LHCN-M2 (cell line): Measurements from ENCODE around the gene NLRP10. TPM values are rescaled to one million over a fixed set of nuclear protein-coding genes. Genes with fewer than 3 reads are reported as not detected.
"Not testable (repeated sequence)": the region's sequence is repeated elsewhere in the genome, so short reads cannot be mapped to it uniquely, and the experiment has no call there.

Experiments used
- DNase-seq: peaks from one replicate; pipeline ENCODE4 v3.0.0-alpha.2; 2012; ENCODE audit warnings: low read depth
- polyA plus RNA-seq: library from polyadenylated mRNA; unstranded; fragments of >200 nt; gene quantifications from one replicate; pipeline ENCODE4 v1.2.1, GENCODE V29; 2012; ENCODE audit warnings: missing spikeins
- total RNA-seq: library from RNA; depleted of rRNA; stranded (reverse); fragments of >200 nt; gene quantifications from 2 replicates; pipeline ENCODE4 v1.2.3, GENCODE V29; 2014; rRNA removed

The NLRP10 gene, protein sequence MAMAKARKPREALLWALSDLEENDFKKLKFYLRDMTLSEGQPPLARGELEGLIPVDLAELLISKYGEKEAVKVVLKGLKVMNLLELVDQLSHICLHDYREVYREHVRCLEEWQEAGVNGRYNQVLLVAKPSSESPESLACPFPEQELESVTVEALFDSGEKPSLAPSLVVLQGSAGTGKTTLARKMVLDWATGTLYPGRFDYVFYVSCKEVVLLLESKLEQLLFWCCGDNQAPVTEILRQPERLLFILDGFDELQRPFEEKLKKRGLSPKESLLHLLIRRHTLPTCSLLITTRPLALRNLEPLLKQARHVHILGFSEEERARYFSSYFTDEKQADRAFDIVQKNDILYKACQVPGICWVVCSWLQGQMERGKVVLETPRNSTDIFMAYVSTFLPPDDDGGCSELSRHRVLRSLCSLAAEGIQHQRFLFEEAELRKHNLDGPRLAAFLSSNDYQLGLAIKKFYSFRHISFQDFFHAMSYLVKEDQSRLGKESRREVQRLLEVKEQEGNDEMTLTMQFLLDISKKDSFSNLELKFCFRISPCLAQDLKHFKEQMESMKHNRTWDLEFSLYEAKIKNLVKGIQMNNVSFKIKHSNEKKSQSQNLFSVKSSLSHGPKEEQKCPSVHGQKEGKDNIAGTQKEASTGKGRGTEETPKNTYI
- total RNA-seq: 2.7 and 10.7 TPM in 2 replicates
- polyA plus RNA-seq: 5.9 TPM

GRCh38 chr11:7965386-7965785 is at the start of gene NLRP10:
Gene NLRP10 (minus strand): TSS chr11:7965447. CDS start chr11:7963495, 1,952 bp downstream.
- peak; percentile 93 for DNase-seq

DNA sequence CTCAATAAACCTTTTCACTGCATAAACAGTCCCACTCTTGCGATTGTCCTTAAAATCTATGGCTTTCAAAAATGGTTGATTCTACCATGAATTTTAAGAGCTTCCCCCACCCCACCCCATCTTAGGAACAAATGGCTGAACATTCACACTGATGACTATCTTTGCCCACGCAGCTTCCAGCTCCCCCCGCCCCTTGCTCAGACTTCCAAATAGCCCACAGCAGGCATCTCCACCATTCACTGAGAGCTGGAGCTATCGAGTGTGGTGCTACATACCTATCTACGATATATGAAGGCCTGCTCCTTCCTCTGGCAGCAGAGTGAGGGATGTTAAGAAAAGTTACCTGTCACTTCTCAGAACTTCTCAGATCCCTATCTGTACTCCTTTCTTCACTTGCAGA is 48.6 kb upstream of the NLRP10 start:
- DNase-seq: no peak

- peak; percentile 95 for DNase-seq
Measured at GRCh38 chr11:8011981-8012444, 46.8 kb upstream of the NLRP10 start.

GRCh38 chr11:8011371-8011770 is 46.1 kb upstream of the NLRP10 start:
- no peak for DNase-seq

GRCh38 chr11:8009856-8010255 is 44.6 kb upstream of the NLRP10 start:
- DNase-seq: no peak

- no peak for DNase-seq
Measured at GRCh38 chr11:8008212-8008611, 43.0 kb upstream of the NLRP10 start.

GRCh38 chr11:8006349-8006977 is 41.2 kb upstream of the NLRP10 start:
- DNase-seq: peak; percentile 66

DNA sequence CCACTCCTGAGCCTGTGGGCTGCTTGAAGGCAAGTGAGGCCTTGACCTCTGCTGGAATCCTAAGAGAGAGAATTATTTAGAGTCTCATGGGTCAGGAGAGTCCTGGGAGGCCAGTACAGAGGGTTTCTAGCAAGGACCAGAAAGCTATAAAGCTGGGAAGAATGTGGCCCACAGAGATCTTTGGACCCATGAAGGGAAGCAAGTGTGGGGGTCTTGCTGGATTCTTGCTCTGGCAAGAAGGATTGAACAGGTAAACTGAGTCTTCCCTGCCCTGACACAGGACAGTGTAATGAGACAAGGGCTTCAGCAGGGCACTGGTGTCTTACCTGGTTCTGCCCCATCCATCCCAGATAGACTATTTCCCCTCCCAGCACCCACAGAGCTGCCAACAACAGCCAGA is 40.3 kb upstream of the NLRP10 start:
- DNase-seq: no peak

- no peak for DNase-seq
Measured at GRCh38 chr11:8004008-8004407, 38.8 kb upstream of the NLRP10 start.

- no peak for DNase-seq
Measured at GRCh38 chr11:8003187-8003586, 37.9 kb upstream of the NLRP10 start.

GRCh38 chr11:8002676-8003075 is 37.4 kb upstream of the NLRP10 start:
- no peak for DNase-seq

DNA sequence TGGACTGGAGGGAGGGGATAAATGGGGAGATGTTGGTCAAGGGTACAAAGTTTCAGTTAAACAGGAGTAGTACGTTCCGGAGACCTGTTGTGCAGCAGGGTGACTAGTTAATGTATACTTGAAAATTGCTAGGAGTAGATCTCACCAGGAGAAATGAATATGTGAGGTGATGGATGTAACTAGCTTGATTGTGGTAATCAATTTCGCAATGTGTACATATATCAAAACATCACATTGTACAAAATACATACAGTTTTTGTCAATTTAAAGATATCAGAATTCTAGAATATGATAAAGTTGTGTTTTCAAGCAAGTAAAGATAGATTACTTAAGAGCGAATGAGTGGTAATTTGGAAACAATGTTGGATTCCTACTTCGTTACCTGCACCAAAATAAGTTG is 35.1 kb upstream of the NLRP10 start:
- no peak for DNase-seq

DNA sequence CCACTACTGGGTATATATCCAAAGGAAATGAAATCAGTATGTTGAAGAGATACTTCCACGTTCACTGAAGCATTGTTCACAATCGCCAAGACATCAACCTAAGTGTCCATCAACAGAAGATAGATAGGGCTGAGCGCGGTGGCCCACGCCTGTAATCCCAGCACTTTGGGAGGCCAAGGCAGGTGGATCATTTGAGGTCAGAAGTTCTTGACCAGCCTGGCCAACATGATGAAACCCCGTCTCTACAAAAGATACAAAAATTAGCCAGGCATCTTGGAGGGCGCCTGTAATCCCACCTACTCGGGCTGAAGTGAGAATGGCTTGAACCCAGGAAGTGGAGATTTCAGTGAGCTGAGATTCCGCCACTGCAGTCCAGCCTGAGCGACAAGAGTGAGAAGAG is 34.5 kb upstream of the NLRP10 start:
- no peak for DNase-seq

DNA sequence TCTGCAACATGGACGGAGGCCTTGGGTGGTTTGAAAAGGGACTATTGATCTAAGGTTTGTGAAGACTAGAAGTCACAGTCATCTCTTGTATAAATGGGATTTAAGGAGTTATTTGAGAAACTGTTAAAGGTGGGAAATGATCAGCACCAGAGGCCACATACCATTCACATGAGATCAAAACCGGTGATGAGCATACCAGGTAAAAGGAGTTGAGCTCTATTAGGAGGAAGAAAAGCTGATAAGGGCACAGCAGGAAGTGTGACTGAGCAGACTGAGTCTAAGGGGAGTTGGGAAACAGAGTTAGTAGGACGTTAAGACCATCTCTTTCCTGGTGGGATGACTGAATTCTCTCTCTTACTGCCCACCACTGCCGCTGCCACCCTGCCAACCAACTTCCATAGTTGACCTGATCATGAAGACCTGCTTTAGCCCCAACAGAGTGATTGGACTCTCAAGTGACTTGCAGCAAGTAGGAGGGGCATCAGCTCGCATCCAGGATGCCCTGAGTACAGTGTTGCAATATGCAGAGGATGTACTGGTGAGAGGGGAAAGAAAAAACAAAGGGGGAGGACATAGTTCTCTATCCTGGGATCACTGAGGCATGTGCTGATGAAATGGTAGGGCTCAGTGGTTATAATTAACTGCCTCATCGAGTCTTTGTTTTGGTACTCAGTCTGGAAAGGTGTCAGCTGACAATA is 29.5 kb upstream of the NLRP10 start:
- no peak for DNase-seq

- DNase-seq: not testable (repeated sequence)
Measured at GRCh38 chr11:7987560-7987883, 22.3 kb upstream of the NLRP10 start.

DNA sequence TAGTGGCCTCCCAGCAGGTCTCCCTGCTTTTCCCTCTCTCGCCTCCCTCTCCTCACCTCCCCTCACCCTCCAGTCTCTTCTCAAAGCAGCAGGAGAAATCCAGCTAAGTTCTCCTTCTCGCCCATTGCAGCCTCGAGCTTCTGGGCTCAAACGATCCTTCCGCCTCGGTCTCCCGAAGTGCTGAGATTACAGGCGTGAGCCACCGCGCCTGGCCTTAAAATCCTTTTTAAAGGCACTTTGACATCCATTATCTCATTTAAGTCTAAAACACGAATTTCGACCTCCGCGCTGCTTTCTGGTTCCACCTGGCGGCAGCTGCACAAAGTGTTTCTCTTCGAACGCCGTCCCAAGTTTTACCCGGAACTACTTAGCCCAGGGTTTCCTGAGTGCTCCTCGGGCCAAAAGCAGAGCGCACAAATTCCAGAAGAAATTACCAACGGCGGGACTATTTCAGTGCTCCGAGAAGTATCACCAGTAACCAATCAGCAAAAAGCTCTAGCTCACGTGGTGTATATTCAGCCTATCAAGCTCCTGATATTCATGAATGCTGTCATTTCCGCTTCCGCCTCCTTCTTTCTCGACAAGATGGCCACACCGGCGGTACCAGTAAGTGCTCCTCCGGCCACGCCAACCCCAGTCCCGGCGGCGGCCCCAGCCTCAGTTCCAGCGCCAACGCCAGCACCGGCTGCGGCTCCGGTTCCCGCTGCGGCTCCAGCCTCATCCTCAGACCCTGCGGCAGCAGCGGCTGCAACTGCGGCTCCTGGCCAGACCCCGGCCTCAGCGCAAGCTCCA is 21.7 kb upstream of the NLRP10 start, which contains the start of gene EIF3F:
EIF3F (plus strand) TSS at position 570 of the 792 bp plus-strand sequence; CDS start at position 586, 16 bp downstream.
- DNase-seq: peak; percentile 99

DNA sequence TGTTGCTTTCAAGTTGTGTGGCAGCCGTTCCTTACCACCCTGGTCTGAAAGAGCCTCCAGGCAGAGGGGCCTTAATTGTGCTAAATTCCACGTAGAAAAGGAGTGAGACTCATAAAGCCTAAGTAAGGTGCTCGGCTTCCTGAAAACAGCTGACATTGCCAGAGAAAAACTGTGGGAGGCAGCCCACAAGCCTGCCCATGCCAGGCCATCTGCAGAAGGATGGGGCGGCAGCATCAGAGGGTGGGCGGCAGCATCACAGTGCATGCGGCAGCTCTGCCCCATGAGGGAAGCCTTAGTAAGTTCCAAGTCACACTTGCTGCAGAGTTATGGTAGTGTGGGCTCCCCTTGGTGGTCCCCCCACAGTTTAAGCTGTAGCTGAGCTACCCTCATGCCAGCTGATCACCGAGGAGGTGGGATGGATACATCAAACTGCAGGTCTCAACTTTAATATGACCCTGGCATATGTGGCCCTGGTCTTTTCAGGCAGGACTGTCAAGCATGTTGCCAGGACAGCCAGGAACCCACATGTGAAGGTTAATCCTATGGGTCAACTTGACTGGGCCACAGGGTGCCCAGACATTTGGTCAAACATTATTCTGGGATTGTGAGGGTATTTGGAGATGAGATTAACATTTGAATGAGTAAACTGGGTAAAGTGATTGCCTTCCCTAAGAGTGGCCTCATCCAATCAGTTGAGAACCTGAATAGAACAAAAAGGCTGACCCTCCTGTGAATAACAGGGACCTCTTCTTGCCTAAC is 18.8 kb upstream of the NLRP10 start:
- no peak for DNase-seq

DNA sequence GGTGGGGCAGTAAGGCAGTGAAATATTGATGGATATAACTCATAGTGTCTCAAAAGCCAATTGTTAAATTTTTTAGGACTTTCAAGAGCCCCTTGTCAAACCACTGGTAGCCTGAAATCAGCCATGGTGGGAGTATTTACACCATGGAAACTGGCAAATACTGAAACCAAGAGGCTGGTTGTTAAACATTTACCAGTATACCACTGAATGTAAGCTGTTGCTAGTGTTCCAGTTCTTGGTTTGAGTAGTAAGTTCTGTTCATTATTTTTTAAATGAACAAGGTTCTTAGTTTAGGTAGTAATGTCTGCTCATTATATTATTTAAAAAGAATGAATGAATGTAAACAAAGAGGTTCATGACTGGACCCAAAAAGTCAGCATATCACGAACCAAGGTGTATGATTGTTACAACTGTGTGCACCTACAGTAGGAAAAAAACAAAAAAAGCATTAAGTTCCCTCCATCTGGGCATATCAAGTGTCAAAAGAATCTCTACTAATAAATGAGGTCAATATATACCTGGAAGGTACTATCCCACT is 17.4 kb upstream of the NLRP10 start:
- DNase-seq: no peak

DNA sequence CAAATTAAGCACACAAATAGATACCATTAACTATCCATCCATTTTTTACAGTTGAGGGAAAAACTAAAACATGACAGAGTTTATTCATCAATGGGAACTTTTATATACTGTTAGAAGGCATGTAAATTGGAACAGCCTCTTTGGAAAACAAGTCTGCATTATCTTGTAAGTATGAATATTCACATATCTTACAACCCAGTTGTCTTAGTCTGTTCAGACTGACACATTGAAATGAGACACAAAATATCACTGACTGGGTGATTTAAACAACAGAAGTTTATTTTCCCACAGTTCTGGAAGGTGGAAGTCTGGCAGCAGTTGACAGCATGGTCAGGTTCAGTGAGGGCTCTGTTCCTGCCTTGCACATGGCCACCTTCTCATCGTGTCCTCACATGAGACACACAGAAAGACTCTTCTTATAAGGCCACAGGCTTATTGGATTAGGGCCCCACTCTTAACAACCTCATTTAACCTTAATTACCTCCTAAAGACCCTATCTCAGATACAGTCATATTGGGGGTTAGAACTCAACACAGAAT is 16.4 kb upstream of the NLRP10 start:
- no peak for DNase-seq
